GM23338 (cell line): ENCODE results near the gene LRRN4. TPM values are rescaled to one million over a fixed set of nuclear protein-coding genes. Genes with fewer than 3 reads are reported as not detected.

Experiments
- ATAC-seq: fragments of 200-7000 bp; cut with Tn5 transposase; 3 replicates; pipeline ENCODE4 v1.9.1; 2020
- DNase-seq: peaks from one replicate; pipeline ENCODE4 v3.0.0-alpha.2; 2015; ENCODE audit warnings: low spot score
- H2AFZ ChIP-seq: fragments of 200-600 bp; sonication (generic); 2 replicates; pipeline ENCODE4 v1.8.0; 2016; ENCODE audit warnings: antibody characterized with exemption, mild to moderate bottlenecking, moderate library complexity
- H3F3A ChIP-seq: fragments of 200-600 bp; sonication (generic); replicated peaks from 2 replicates; pipeline ENCODE4 v1.8.0; 2017; ENCODE audit warnings: antibody characterized with exemption, mixed run types, low read depth
- H3K27ac ChIP-seq: fragments of 200-600 bp; sonication (generic); 2 replicates; pipeline ENCODE4 v1.6.1; 2016; ENCODE audit warnings: low read depth
- H3K27me3 ChIP-seq: fragments of 200-600 bp; sonication (generic); 2 replicates; pipeline ENCODE4 v1.8.0; 2016; ENCODE audit warnings: mild to moderate bottlenecking, mixed run types, moderate library complexity; ENCODE audit not compliant: insufficient read depth
- H3K36me3 ChIP-seq: fragments of 200-600 bp; sonication (generic); 2 replicates; pipeline ENCODE4 v1.8.0; 2016; ENCODE audit warnings: mild to moderate bottlenecking; ENCODE audit not compliant: insufficient read depth
- H3K4me1 ChIP-seq: fragments of 200-600 bp; sonication (generic); 2 replicates; pipeline ENCODE4 v1.8.0; 2016; ENCODE audit warnings: mild to moderate bottlenecking, moderate library complexity; ENCODE audit not compliant: insufficient read depth
- H3K4me2 ChIP-seq: fragments of 200-600 bp; sonication (generic); 2 replicates; pipeline ENCODE4 v1.7.1; 2017; ENCODE audit warnings: mixed run types
- H3K4me3 ChIP-seq: fragments of 200-600 bp; sonication (generic); 2 replicates; pipeline ENCODE4 v1.6.1; 2016; ENCODE audit warnings: mixed run types
- H3K79me2 ChIP-seq: fragments of 200-600 bp; sonication (generic); replicated peaks from 2 replicates; pipeline ENCODE4 v1.8.0; 2017; ENCODE audit warnings: mild to moderate bottlenecking; ENCODE audit not compliant: insufficient read depth
- H3K9me2 ChIP-seq: fragments of 200-600 bp; sonication (generic); 2 replicates; pipeline ENCODE4 v1.8.0; 2017; ENCODE audit not compliant: insufficient read depth
- H4K20me1 ChIP-seq: fragments of 200-600 bp; sonication (generic); replicated peaks from 2 replicates; pipeline ENCODE4 v1.8.0; 2017; ENCODE audit warnings: mild to moderate bottlenecking; ENCODE audit not compliant: insufficient read depth
- H3K27ac Mint-ChIP-seq: 2 replicates; pipeline ENCODE4 v1.8.0; 2020; ENCODE audit warnings: inconsistent platforms, mild to moderate bottlenecking, moderate library complexity, mixed read lengths
- H3K27me3 Mint-ChIP-seq: 3 replicates; pipeline ENCODE4 v1.8.0; 2022; ENCODE audit warnings: low read depth, mild to moderate bottlenecking, moderate library complexity, mixed read lengths, inconsistent platforms; ENCODE audit not compliant: insufficient read depth, poor library complexity
- H3K36me3 Mint-ChIP-seq: 3 replicates; pipeline ENCODE4 v1.8.0; 2021; ENCODE audit warnings: low read depth, mild to moderate bottlenecking, inconsistent platforms, moderate library complexity, mixed read lengths
- H3K4me1 Mint-ChIP-seq: 3 replicates; pipeline ENCODE4 v1.8.0; 2020; ENCODE audit warnings: mild to moderate bottlenecking, inconsistent platforms, mixed read lengths
- H3K4me3 Mint-ChIP-seq: 3 replicates; pipeline ENCODE4 v1.8.0; 2021; ENCODE audit warnings: moderate library complexity, mild to moderate bottlenecking, inconsistent platforms, mixed read lengths
- H3K9me3 Mint-ChIP-seq: 3 replicates; pipeline ENCODE4 v1.8.0; 2020; ENCODE audit warnings: moderate library complexity, mild to moderate bottlenecking, inconsistent platforms, mixed read lengths
- CREB1 ChIP-seq: fragments of 250-450 bp; sonication (Bioruptor Pico); IDR thresholded peaks from 2 replicates; pipeline ENCODE4 v1.5.0; 2020; ENCODE audit warnings: low read depth, mild to moderate bottlenecking, moderate library complexity
- CTCF ChIP-seq, 2 experiments: fragments of 200-600 bp in 1 of 2; sonication (generic) in 1 of 2; conservative IDR thresholded peaks; 2 replicates each; pipeline versions ENCODE4 v1.5.1 to v1.6.1; 2016 to 2017; ENCODE audit warnings: antibody characterized with exemption in 2 of 2, low read depth in 2 of 2, mild to moderate bottlenecking in 2 of 2, moderate library complexity in 1 of 2
- ETS1 ChIP-seq: IDR thresholded peaks from 2 replicates; pipeline ENCODE4 v1.6.1; 2016; ENCODE audit warnings: antibody characterized with exemption
- STAT1 ChIP-seq: IDR thresholded peaks from one replicate; pipeline ENCODE4 v1.6.1; 2016; ENCODE audit warnings: antibody characterized with exemption; ENCODE audit not compliant: unreplicated experiment
- ZNF331 ChIP-seq: fragments of 250-450 bp; sonication (Bioruptor Pico); IDR thresholded peaks from 2 replicates; pipeline ENCODE4 v1.5.0; 2020; ENCODE audit warnings: low read depth, mild to moderate bottlenecking, moderate library complexity
- polyA plus RNA-seq: library from polyadenylated mRNA; unstranded; fragments of >200 nt; fragmentation: Nextera tagmentation; extraction: Ambion mirVana; gene quantifications from 2 replicates; pipeline ENCODE4 v1.2.1, GENCODE V29; 2016
- total RNA-seq: library from RNA; depleted of rRNA; stranded (reverse); fragments of >200 nt; shearing (Covaris generic); gene quantifications from 2 replicates; pipeline ENCODE4 v1.2.3, GENCODE V29; 2014

The LRRN4 gene
- total and polyA plus RNA-seq, 2 experiments from 2014 or later, result 0.21 to 2.2 TPM

- Histone ChIP-seq H3F3A (no peaks in the 10 kb centered on the region), H3K4me1 (peaks cover 14% of the 10 kb centered on the region), H3K9me2 (no peaks in the 10 kb centered on the region), H3K27ac (no peak overlapping the region), H4K20me1 (peaks cover 28% of the 10 kb centered on the region), H3K27me3 (no peaks in the 10 kb centered on the region), H3K36me3 (peaks cover 12% of the 10 kb centered on the region), H3K4me3 (peak overlapping the region; percentile 97), H2AFZ (no peak overlapping the region), H3K79me2 (peaks cover 55% of the 10 kb centered on the region), H3K4me2 (peak overlapping the region; percentile 96)
- peaks cover 3% of the 10 kb centered on the region for H3K27me3 Mint-ChIP-seq
- H3K9me3 Mint-ChIP-seq, result no peaks in the 10 kb centered on the region
- TF ChIP-seq CREB1, result no peak
- TF ChIP-seq STAT1, result no peak
- TF ChIP-seq ETS1, result no peak
- no peak for TF ChIP-seq CTCF (conservative IDR thresholded peaks at IDR 0.05; ENCODE audit: low read depth in 2 of 2)
- H3K36me3 Mint-ChIP-seq, result peaks cover 27% of the 10 kb centered on the region
- DNase-seq, result no peak
- no peak overlapping the region for H3K27ac Mint-ChIP-seq
- peak overlapping the region; percentile 96 for H3K4me3 Mint-ChIP-seq
- no peak for ATAC-seq
- H3K4me1 Mint-ChIP-seq, result peaks cover 12% of the 10 kb centered on the region; the same call in 2 of the 3 replicates
These were observed 46.2 kb downstream of the LRRN4 start for GRCh38 chr20:6007529-6008103.

GRCh38 chr20:6007094-6007528 lies 46.7 kb downstream of the LRRN4 start:
- Mint-ChIP-seq H3K4me3 (peak overlapping the region; percentile 96), H3K36me3 (peaks cover 22% of the 10 kb centered on the region), H3K27ac (no peak overlapping the region), H3K9me3 (no peaks in the 10 kb centered on the region), H3K27me3 (peaks cover 3% of the 10 kb centered on the region), H3K4me1 (peaks cover 12% of the 10 kb centered on the region; the same call in 2 of the 3 replicates)
- TF ChIP-seq CTCF (conservative IDR thresholded peaks at IDR 0.05; ENCODE audit: low read depth in 2 of 2) (no peak), STAT1 (no peak), ZNF331 (CRISPR knock-in tag) (no peak)
- no peaks in the 10 kb centered on the region for H3K27me3 ChIP-seq
- ATAC-seq (no peak), DNase-seq (no peak)
- H3K4me1 ChIP-seq, result peaks cover 14% of the 10 kb centered on the region
- H3F3A ChIP-seq, result no peaks in the 10 kb centered on the region
- H3K36me3 ChIP-seq, result peaks cover 11% of the 10 kb centered on the region
- H3K27ac ChIP-seq, result no peak overlapping the region
- peaks cover 50% of the 10 kb centered on the region for H3K79me2 ChIP-seq
- H3K9me2 ChIP-seq, result no peaks in the 10 kb centered on the region
- H2AFZ ChIP-seq, result no peak overlapping the region
- peak overlapping the region; percentile 97 for H3K4me3 ChIP-seq
- peak overlapping the region; percentile 96 for H3K4me2 ChIP-seq
- peaks cover 24% of the 10 kb centered on the region for H4K20me1 ChIP-seq
